OCI-LY1 (cell line): ENCODE measurements around the gene FRY.

Experiments used
- CTCF ChIP-seq: fragments of 200-600 bp; sonication (generic), shearing (Covaris generic); IDR thresholded peaks from 2 replicates; pipeline ENCODE4 v1.5.1; 2017; ENCODE audit warnings: mild to moderate bottlenecking, antibody characterized with exemption, low read length, moderate library complexity, mixed read lengths
- EZH2 ChIP-seq: fragments of 200-600 bp; sonication (generic), shearing (Covaris generic); IDR thresholded peaks from 2 replicates; pipeline ENCODE4 v1.8.0; 2017; ENCODE audit warnings: borderline replicate concordance, mixed run types, mild to moderate bottlenecking, antibody characterized with exemption, low read length, moderate library complexity, mixed read lengths

- no peak for TF ChIP-seq CTCF
- TF ChIP-seq EZH2 = no peak
Measured at GRCh38 chr13:32264407-32264806, 232.8 kb downstream of the FRY start.
